ENCODE measurements around the gene TMPRSS5.

DNA sequence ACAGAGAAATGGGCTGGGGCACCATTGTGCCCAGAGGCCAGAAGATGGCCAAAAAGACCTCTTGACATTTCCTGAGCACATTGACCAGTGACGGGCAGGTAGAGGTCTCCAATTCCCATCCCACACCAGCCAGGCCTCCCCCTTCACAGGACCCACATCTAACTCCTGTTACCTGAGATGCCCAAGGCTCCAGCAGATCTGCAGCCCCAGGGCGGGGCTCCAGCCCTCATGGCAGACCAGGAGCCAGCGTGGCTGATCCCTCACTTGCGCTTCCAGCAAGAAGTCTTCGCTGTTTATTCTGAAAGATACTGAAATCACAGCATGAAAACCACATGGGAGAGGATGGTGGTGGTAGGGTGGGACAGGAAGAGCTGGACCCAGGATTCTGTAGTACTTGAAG is 9.0 kb downstream of the TMPRSS5 start:
- TF ChIP-seq TOE1 (CRISPR knock-in tag; IDR thresholded peaks at IDR 0.05), result no peak
- TF ChIP-seq, protein P1, sequence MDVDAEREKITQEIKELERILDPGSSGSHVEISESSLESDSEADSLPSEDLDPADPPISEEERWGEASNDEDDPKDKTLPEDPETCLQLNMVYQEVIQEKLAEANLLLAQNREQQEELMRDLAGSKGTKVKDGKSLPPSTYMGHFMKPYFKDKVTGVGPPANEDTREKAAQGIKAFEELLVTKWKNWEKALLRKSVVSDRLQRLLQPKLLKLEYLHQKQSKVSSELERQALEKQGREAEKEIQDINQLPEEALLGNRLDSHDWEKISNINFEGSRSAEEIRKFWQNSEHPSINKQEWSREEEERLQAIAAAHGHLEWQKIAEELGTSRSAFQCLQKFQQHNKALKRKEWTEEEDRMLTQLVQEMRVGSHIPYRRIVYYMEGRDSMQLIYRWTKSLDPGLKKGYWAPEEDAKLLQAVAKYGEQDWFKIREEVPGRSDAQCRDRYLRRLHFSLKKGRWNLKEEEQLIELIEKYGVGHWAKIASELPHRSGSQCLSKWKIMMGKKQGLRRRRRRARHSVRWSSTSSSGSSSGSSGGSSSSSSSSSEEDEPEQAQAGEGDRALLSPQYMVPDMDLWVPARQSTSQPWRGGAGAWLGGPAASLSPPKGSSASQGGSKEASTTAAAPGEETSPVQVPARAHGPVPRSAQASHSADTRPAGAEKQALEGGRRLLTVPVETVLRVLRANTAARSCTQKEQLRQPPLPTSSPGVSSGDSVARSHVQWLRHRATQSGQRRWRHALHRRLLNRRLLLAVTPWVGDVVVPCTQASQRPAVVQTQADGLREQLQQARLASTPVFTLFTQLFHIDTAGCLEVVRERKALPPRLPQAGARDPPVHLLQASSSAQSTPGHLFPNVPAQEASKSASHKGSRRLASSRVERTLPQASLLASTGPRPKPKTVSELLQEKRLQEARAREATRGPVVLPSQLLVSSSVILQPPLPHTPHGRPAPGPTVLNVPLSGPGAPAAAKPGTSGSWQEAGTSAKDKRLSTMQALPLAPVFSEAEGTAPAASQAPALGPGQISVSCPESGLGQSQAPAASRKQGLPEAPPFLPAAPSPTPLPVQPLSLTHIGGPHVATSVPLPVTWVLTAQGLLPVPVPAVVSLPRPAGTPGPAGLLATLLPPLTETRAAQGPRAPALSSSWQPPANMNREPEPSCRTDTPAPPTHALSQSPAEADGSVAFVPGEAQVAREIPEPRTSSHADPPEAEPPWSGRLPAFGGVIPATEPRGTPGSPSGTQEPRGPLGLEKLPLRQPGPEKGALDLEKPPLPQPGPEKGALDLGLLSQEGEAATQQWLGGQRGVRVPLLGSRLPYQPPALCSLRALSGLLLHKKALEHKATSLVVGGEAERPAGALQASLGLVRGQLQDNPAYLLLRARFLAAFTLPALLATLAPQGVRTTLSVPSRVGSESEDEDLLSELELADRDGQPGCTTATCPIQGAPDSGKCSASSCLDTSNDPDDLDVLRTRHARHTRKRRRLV (CRISPR knock-in tag; IDR thresholded peaks at IDR 0.05), result no peak
- TF ChIP-seq JUNB (CRISPR knock-in tag; IDR thresholded peaks at IDR 0.05; ENCODE audit: borderline replicate concordance), result no peak
- TF ChIP-seq, protein P2, sequence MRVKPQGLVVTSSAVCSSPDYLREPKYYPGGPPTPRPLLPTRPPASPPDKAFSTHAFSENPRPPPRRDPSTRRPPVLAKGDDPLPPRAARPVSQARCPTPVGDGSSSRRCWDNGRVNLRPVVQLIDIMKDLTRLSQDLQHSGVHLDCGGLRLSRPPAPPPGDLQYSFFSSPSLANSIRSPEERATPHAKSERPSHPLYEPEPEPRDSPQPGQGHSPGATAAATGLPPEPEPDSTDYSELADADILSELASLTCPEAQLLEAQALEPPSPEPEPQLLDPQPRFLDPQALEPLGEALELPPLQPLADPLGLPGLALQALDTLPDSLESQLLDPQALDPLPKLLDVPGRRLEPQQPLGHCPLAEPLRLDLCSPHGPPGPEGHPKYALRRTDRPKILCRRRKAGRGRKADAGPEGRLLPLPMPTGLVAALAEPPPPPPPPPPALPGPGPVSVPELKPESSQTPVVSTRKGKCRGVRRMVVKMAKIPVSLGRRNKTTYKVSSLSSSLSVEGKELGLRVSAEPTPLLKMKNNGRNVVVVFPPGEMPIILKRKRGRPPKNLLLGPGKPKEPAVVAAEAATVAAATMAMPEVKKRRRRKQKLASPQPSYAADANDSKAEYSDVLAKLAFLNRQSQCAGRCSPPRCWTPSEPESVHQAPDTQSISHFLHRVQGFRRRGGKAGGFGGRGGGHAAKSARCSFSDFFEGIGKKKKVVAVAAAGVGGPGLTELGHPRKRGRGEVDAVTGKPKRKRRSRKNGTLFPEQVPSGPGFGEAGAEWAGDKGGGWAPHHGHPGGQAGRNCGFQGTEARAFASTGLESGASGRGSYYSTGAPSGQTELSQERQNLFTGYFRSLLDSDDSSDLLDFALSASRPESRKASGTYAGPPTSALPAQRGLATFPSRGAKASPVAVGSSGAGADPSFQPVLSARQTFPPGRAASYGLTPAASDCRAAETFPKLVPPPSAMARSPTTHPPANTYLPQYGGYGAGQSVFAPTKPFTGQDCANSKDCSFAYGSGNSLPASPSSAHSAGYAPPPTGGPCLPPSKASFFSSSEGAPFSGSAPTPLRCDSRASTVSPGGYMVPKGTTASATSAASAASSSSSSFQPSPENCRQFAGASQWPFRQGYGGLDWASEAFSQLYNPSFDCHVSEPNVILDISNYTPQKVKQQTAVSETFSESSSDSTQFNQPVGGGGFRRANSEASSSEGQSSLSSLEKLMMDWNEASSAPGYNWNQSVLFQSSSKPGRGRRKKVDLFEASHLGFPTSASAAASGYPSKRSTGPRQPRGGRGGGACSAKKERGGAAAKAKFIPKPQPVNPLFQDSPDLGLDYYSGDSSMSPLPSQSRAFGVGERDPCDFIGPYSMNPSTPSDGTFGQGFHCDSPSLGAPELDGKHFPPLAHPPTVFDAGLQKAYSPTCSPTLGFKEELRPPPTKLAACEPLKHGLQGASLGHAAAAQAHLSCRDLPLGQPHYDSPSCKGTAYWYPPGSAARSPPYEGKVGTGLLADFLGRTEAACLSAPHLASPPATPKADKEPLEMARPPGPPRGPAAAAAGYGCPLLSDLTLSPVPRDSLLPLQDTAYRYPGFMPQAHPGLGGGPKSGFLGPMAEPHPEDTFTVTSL (CRISPR knock-in tag; IDR thresholded peaks at IDR 0.05; ENCODE audit: borderline replicate concordance), result no peak
- TF ChIP-seq, protein P3, sequence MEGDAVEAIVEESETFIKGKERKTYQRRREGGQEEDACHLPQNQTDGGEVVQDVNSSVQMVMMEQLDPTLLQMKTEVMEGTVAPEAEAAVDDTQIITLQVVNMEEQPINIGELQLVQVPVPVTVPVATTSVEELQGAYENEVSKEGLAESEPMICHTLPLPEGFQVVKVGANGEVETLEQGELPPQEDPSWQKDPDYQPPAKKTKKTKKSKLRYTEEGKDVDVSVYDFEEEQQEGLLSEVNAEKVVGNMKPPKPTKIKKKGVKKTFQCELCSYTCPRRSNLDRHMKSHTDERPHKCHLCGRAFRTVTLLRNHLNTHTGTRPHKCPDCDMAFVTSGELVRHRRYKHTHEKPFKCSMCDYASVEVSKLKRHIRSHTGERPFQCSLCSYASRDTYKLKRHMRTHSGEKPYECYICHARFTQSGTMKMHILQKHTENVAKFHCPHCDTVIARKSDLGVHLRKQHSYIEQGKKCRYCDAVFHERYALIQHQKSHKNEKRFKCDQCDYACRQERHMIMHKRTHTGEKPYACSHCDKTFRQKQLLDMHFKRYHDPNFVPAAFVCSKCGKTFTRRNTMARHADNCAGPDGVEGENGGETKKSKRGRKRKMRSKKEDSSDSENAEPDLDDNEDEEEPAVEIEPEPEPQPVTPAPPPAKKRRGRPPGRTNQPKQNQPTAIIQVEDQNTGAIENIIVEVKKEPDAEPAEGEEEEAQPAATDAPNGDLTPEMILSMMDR (CRISPR knock-in tag; IDR thresholded peaks at IDR 0.05), result no peak
- no peak for TF ChIP-seq SMAD1 (CRISPR knock-in tag; IDR thresholded peaks at IDR 0.05; ENCODE audit: borderline replicate concordance, low read depth)
